NCI-H2171 (cell line): ENCODE data around the gene VEZT.
"Not testable (repeated sequence)": the region's sequence is repeated elsewhere in the genome, so short reads cannot be mapped to it uniquely, and the experiment has no call there.

Experiments used
- DNase-seq: peaks from one replicate; lab custom pipeline; 2025; lab: John Stamatoyannopoulos, UW

VEZT gene

DNA sequence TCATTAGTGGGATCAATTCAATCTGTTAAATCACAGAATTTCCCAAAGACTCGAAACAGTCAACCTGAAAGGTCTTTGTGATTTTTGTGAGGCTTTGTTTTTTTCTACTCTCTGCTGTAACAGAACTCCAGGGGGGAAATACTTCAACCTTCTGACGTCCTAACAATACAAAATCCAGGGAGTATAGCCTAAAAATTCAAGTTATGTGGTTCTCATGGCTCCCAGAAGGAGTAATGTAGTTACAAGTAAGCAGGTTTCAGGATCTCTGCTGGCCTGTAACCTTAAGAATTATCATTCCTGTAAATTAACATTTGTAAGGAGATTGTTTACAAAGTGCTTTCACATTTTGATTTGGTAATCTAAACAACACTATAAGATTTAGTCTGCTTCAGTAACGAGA lies 39.9 kb downstream of the VEZT start:
- DNase-seq, result no peak

DNA sequence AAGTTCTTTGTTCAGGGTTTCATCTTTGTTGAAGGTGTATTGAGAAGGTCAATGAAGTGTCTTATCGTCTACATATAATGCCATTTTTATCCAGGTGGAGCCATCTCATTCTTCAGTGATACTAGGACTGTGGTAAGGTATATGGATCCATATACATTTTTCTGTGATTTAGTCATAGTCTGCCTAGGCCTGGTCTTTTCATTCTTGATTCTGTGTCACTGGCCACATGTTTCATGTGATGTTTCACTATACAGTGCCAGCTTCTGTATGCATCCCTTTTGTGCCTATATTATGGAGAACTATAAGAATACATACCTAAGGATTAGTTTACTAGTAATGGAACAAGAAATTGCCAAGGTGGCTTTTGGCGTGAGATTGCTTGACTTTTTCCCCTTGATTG lies 40.5 kb downstream of the VEZT start:
- DNase-seq, result no peak

DNA sequence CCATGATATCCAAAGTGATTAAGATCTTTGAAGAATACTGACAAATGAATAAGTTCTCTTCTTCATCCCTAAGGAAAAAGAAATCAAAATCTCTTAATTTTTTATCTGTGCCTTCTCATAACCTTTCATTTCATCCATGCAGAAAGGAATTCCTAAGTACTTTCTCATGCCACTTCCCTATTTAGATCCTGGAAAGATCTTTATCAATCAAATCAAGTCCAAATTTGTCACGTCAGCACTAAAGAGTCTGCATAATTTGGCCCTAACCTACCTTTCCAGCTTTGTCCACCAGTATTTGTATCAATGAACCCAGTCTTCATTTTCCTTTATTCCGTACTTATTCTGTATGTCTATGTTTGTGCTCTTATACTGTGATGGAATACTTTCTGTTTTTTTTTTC lies 41.2 kb downstream of the VEZT start:
- DNase-seq, result no peak

GRCh38 chr12:95259368-95259767 lies 41.8 kb downstream of the VEZT start:
- DNase-seq, result no peak

- no peak for DNase-seq
Measured at GRCh38 chr12:95261109-95261508, 43.5 kb downstream of the VEZT start.

DNA sequence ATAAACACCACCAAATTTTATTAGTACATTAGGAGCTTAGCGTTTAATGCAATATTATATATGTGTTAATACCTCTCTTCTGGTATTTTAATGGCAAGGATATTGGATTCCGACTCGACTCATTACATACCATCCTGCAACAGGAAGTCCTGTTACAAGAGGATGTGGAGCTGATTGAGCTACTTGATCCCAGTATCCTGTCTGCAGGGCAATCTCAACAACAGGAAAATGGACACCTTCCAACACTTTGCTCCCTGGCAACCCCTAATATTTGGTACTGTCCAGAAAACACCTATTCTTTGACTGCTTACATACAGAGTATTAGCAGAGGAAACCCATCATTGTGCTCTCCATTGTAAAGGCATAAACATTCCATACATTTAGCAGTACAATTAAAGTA lies 45.2 kb downstream of the VEZT start:
- no peak for DNase-seq

GRCh38 chr12:95265765-95266164 lies 48.2 kb downstream of the VEZT start:
- no peak for DNase-seq

DNA sequence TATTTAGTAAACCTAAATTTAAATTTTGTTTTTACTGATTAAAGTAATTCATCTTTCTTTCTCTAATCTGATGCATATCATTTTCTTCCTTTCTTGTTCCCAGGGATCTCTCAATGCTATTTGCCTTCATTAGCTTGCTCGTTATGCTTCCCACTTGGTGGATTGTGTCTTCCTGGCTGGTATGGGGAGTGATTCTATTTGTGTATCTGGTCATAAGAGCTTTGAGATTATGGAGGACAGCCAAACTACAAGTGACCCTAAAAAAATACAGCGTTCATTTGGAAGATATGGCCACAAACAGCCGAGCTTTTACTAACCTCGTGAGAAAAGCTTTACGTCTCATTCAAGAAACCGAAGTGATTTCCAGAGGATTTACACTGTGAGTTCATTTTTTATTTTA lies 48.6 kb downstream of the VEZT start:
- no peak for DNase-seq

GRCh38 chr12:95269892-95270291 lies 52.3 kb downstream of the VEZT start:
- no peak for DNase-seq

DNA sequence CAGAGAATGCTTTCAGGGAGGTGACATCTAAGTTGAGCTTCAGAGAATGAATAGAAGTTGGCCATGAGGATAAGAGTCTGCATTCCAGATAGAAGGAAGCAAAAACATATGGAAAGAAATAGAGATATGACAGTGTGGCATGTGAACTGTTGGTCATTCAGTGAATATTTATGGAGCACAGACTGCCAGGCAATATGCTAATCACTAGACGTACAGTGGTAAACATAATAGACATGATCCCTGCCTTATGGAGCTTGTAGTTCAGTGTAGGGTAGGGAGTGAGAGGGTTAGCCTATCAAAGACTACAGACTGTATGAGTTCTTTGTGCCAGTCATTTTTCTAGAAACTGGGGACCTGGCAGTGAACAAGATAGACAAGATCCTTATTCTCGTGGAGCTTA lies 53.9 kb downstream of the VEZT start:
- DNase-seq, result no peak

GRCh38 chr12:95277139-95277538 lies 59.5 kb downstream of the VEZT start:
- DNase-seq, result peak; percentile 6

GRCh38 chr12:95279856-95280255 lies 62.2 kb downstream of the VEZT start:
- no peak for DNase-seq

DNA sequence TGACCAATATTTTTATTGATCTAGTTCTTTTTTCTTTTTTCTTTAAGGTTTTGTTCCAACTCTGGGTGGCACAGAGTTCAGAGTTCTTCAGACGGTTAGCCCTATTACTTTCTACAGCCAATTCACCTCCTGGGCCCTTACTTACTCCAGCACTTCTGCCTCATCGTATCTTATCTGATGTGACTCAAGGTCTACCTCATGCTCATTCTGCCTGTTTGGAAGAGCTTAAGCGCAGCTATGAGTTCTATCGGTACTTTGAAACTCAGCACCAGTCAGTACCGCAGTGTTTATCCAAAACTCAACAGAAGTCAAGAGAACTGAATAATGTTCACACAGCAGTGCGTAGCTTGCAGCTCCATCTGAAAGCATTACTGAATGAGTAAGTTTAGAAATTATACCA lies 64.7 kb downstream of the VEZT start:
- no peak for DNase-seq

GRCh38 chr12:95283371-95283770 lies 65.8 kb downstream of the VEZT start:
- DNase-seq, result no peak

GRCh38 chr12:95286713-95287112 lies 69.1 kb downstream of the VEZT start:
- DNase-seq, result no peak

GRCh38 chr12:95291501-95291900 lies 73.9 kb downstream of the VEZT start:
- DNase-seq, result no peak

- no peak for DNase-seq
Measured at GRCh38 chr12:95298916-95299315, 81.3 kb downstream of the VEZT start.

- no peak for DNase-seq
Measured at GRCh38 chr12:95300286-95300685, 82.7 kb downstream of the VEZT start.

- no peak for DNase-seq
Measured at GRCh38 chr12:95303476-95303875, 85.9 kb downstream of the VEZT start.

GRCh38 chr12:95304673-95305198 lies 87.1 kb downstream of the VEZT start:
- DNase-seq, result no peak

- no peak for DNase-seq
Measured at GRCh38 chr12:95312656-95313055, 95.0 kb downstream of the VEZT start.

- DNase-seq, result not testable (repeated sequence)
Measured at GRCh38 chr12:95314756-95315155, 97.1 kb downstream of the VEZT start.

GRCh38 chr12:95316798-95317197 lies 99.2 kb downstream of the VEZT start:
- no peak for DNase-seq

DNA sequence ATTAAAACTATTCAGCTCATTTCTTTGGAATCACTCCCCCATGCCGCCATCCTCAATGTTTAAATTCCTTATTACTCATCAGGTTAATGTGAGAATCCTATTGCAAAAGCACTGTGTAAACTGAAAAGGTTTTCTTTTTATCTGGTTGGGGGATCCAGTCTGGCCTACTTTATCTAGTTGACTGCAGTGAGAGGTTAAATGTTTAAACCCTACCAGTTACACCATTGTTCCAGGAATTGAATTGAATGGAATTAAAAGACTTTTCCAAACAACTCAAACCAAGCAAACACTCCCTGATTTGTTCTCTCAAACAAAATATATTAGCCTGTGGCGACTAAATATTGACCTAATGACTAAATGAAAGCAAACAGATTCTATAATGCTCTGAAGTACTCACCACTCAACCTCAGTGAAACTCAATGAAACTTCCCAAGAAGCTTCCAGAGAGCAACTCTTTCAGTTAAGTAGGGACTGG lies 100.5 kb downstream of the VEZT start:
- DNase-seq, result no peak
